H9 (cell line): ENCODE measurements around the gene CALR. TPM values are rescaled to one million over a fixed set of nuclear protein-coding genes. Genes with fewer than 3 reads are reported as not detected.

ENCODE experiments used
- DNase-seq: peaks from one replicate; pipeline ENCODE4 v3.0.0-alpha.2; 2017
- H2AFZ ChIP-seq: one replicate; pipeline ENCODE4 v1.6.1; 2013; ENCODE audit warnings: mild to moderate bottlenecking, low read length, control low read depth, moderate library complexity
- H2AK5ac ChIP-seq: 2 replicates; pipeline ENCODE4 v1.6.1; 2013; ENCODE audit warnings: low read length, control low read depth, mixed read lengths; ENCODE audit not compliant: insufficient read length
- H2BK120ac ChIP-seq: one replicate; pipeline ENCODE4 v1.6.1; 2013; ENCODE audit warnings: low read depth, mild to moderate bottlenecking, low read length, control low read depth, inconsistent platforms; ENCODE audit not compliant: poor library complexity, severe bottlenecking
- H2BK12ac ChIP-seq: 2 replicates; pipeline ENCODE4 v1.6.1; 2013; ENCODE audit warnings: low read length, control low read depth, mixed read lengths, low read depth; ENCODE audit not compliant: insufficient read length
- H2BK15ac ChIP-seq: 2 replicates; pipeline ENCODE4 v1.6.1; 2013; ENCODE audit warnings: low read depth, low read length, control low read depth
- H2BK20ac ChIP-seq: one replicate; pipeline ENCODE4 v1.6.1; 2013; ENCODE audit warnings: low read depth, mild to moderate bottlenecking, low read length, control low read depth, inconsistent platforms; ENCODE audit not compliant: poor library complexity, severe bottlenecking
- H2BK5ac ChIP-seq: 2 replicates; pipeline ENCODE4 v1.6.1; 2013; ENCODE audit warnings: low read length, control low read depth, mixed read lengths; ENCODE audit not compliant: insufficient read length
- H3K14ac ChIP-seq: 2 replicates; pipeline ENCODE4 v1.6.1; 2013; ENCODE audit warnings: low read length, control low read depth; ENCODE audit not compliant: insufficient read depth
- H3K18ac ChIP-seq: 2 replicates; pipeline ENCODE4 v1.6.1; 2013; ENCODE audit warnings: low read depth, mild to moderate bottlenecking, mixed read lengths, low read length, control low read depth; ENCODE audit not compliant: insufficient read length
- H3K23ac ChIP-seq: 2 replicates; pipeline ENCODE4 v1.6.1; 2013; ENCODE audit warnings: low read length, control low read depth, mixed read lengths, low read depth; ENCODE audit not compliant: insufficient read length
- H3K23me2 ChIP-seq: 2 replicates; pipeline ENCODE4 v1.6.1; 2013; ENCODE audit warnings: low read depth, mild to moderate bottlenecking, mixed read lengths, low read length, control low read depth; ENCODE audit not compliant: insufficient read length, poor library complexity, severe bottlenecking
- H3K27ac ChIP-seq: 2 replicates; pipeline ENCODE4 v1.5.1; 2013; ENCODE audit warnings: low read length, control low read depth, mixed read lengths, low read depth; ENCODE audit not compliant: insufficient read length
- H3K27me3 ChIP-seq: 2 replicates; pipeline ENCODE4 v1.6.1; 2013; ENCODE audit warnings: low read length, control low read depth, inconsistent platforms; ENCODE audit not compliant: insufficient read depth
- H3K4ac ChIP-seq: 2 replicates; pipeline ENCODE4 v1.6.1; 2013; ENCODE audit warnings: low read depth, mild to moderate bottlenecking, control low read depth, inconsistent platforms, low read length, moderate library complexity
- H3K4me1 ChIP-seq: 2 replicates; pipeline ENCODE4 v1.6.1; 2013; ENCODE audit warnings: low read length, control low read depth, inconsistent platforms; ENCODE audit not compliant: insufficient read depth
- H3K4me2 ChIP-seq: 2 replicates; pipeline ENCODE4 v1.6.1; 2013; ENCODE audit warnings: low read length, control low read depth, mixed read lengths; ENCODE audit not compliant: insufficient read length, insufficient read depth
- H3K56ac ChIP-seq: 2 replicates; pipeline ENCODE4 v1.6.1; 2013; ENCODE audit warnings: low read depth, mild to moderate bottlenecking, mixed read lengths, low read length, control low read depth; ENCODE audit not compliant: insufficient read length
- H3K79me1 ChIP-seq: 2 replicates; pipeline ENCODE4 v1.6.1; 2013; ENCODE audit warnings: low read depth, mild to moderate bottlenecking, moderate library complexity, low read length, control low read depth, inconsistent platforms; ENCODE audit not compliant: insufficient read depth, poor library complexity, severe bottlenecking
- H3K79me2 ChIP-seq: 2 replicates; pipeline ENCODE4 v1.6.1; 2013; ENCODE audit warnings: low read length, control low read depth, inconsistent platforms; ENCODE audit not compliant: insufficient read depth
- H3K9ac ChIP-seq: 2 replicates; pipeline ENCODE4 v1.6.1; 2013; ENCODE audit warnings: low read length, control low read depth, mixed read lengths; ENCODE audit not compliant: insufficient read length; ENCODE audit errors: extremely low read depth
- H3K9me3 ChIP-seq: one replicate; pipeline ENCODE4 v1.6.1; 2013; ENCODE audit warnings: low read depth, low read length, inconsistent platforms; ENCODE audit not compliant: control insufficient read depth
- H3T11ph ChIP-seq: one replicate; pipeline ENCODE4 v1.6.1; 2013; ENCODE audit warnings: mild to moderate bottlenecking, low read length, control low read depth, inconsistent platforms
- H4K20me1 ChIP-seq: one replicate; pipeline ENCODE4 v1.6.1; 2013; ENCODE audit not compliant: control insufficient read depth, insufficient read length, insufficient read depth
- H4K5ac ChIP-seq: 2 replicates; pipeline ENCODE4 v1.6.1; 2013; ENCODE audit warnings: low read depth, mild to moderate bottlenecking, mixed read lengths, low read length, control low read depth; ENCODE audit not compliant: insufficient read length
- H4K8ac ChIP-seq: replicated peaks from 2 replicates; pipeline ENCODE4 v1.6.1; 2013; ENCODE audit warnings: low read length, control low read depth, mixed read lengths, low read depth; ENCODE audit not compliant: insufficient read length
- H4K91ac ChIP-seq: 2 replicates; pipeline ENCODE4 v1.6.1; 2013; ENCODE audit warnings: low read depth, mild to moderate bottlenecking, moderate library complexity, mixed read lengths, low read length, control low read depth; ENCODE audit not compliant: insufficient read length
- H3K27ac Mint-ChIP-seq, 3 experiments: 2 replicates in 2 of 3; 3 replicates in 1 of 3; pipeline ENCODE4 v1.8.0; 2020 to 2021; ENCODE audit warnings: mixed read lengths in 3 of 3, mild to moderate bottlenecking in 1 of 3, moderate library complexity in 1 of 3
- H3K27me3 Mint-ChIP-seq: 2 replicates; pipeline ENCODE4 v1.8.0; 2021; ENCODE audit warnings: low read depth, mild to moderate bottlenecking, moderate library complexity, mixed read lengths
- H3K36me3 Mint-ChIP-seq, 3 experiments: 2 replicates in 2 of 3; 3 replicates in 1 of 3; pipeline ENCODE4 v1.8.0; 2020 to 2021; ENCODE audit warnings: low read depth in 3 of 3, mixed read lengths in 3 of 3; ENCODE audit not compliant: insufficient read depth in 1 of 3
- H3K4me1 Mint-ChIP-seq, 2 experiments: 2 replicates each; pipeline ENCODE4 v1.8.0; 2020; ENCODE audit warnings: mixed read lengths in 2 of 2
- H3K4me3 Mint-ChIP-seq, 2 experiments: 2 replicates in 1 of 2; 3 replicates in 1 of 2; pipeline ENCODE4 v1.8.0; 2020 to 2021; ENCODE audit warnings: mild to moderate bottlenecking in 2 of 2, mixed read lengths in 2 of 2, moderate library complexity in 1 of 2
- H3K9me3 Mint-ChIP-seq, 2 experiments: 2 replicates in 1 of 2; 3 replicates in 1 of 2; pipeline ENCODE4 v1.8.0; 2020; ENCODE audit warnings: mild to moderate bottlenecking in 2 of 2, mixed read lengths in 2 of 2, moderate library complexity in 1 of 2
- WGBS: extraction: QIAGEN DNeasy Blood & Tissue Kit; methylation state at CpG from one replicate; pipeline ENCODE4 v1.1.7; 2013; ENCODE audit warnings: missing lambda C conversion rate, low lambda C conversion rate, mixed read lengths; ENCODE audit not compliant: insufficient read length; ENCODE audit errors: extremely low coverage; 5-methylcytosine and 5-hydroxymethylcytosine counted together
- total RNA-seq: library from RNA; stranded (reverse); gene quantifications from 2 replicates; pipeline ENCODE4 v1.2.1, GENCODE V29; 2021
- TF ChIP-seq, protein P1 (sequence below): fragments of 200-600 bp; sonication (generic); conservative IDR thresholded peaks from 3 replicates; pipeline ENCODE4 v1.8.0; 2021; ENCODE audit warnings: antibody characterized with exemption, mild to moderate bottlenecking

CALR gene
- total RNA-seq, 1 experiment from 2014 or later: 887 TPM

DNA sequence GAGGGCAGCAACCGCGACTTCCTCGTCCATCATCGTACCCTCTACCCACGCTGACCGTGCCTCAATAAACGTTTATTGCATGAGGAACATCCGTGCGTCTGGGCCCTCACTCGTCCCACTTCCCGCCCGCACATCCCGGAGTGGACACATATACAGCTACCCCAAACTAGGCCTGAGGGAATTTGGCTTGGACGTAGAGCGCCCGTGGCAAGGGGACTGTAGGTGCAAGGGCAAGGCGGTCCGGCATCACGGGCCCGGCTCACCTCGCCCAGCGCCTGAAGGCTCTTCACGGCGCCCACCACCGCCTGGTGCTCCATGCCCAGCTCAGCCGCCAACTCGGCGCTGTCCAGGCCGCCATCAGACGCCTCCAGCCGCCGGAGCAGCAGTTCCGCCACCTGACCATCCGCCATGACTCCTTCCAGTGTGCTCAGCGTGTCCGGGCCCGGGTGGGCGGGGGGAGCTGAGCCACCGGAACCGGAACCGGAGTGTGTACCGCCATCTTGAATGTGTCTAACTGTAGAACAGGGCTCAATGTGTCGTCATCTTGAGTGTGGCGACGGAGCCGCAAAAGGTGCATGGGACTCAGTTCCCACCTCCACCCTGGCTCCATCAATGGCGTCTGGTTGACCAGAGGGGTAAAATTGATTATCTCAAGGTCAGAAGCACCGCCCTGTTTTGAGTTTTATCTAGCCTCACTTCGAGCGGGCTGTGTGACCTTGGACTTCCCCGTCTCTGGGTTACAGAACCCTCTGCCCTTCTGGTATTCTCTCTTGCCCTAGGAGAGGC, 4.9 kb upstream of the CALR start, which contains the start of gene FARSA:
Gene FARSA, minus strand, starts transcription at position 425 of the 786 bp plus-strand sequence. Its CDS starts 15 bp downstream, at position 410.
- no peaks in the 10 kb centered on the region for H3K9me3 ChIP-seq
- Mint-ChIP-seq H3K27ac (peak within 1 kb of the TSS; percentile 83 to 92 (median 90)), H3K4me1 (peaks cover 17 to 29% of the 10 kb centered on the region in 2 experiments), H3K36me3 (peaks cover 18 to 33% (median 27%) of the 10 kb centered on the region in 3 experiments), H3K9me3 (no peaks in the 10 kb centered on the region), H3K27me3 (no peaks in the 10 kb centered on the region), H3K4me3 (peak within 1 kb of the TSS; percentile 99)
- no peak within 1 kb of the TSS for H4K5ac ChIP-seq
- H3K27me3 ChIP-seq: no peaks in the 10 kb centered on the region
- H2BK15ac ChIP-seq: no peak within 1 kb of the TSS
- no peak within 1 kb of the TSS for H2BK120ac ChIP-seq
- H3K4ac ChIP-seq: no peak within 1 kb of the TSS
- peak; percentile 93 for DNase-seq
- H3K14ac ChIP-seq: peak within 1 kb of the TSS; percentile 79; the same call in 1 of the 2 replicates
- H3K18ac ChIP-seq: peak within 1 kb of the TSS; percentile 78
- no peak within 1 kb of the TSS for H2BK5ac ChIP-seq
- H2AK5ac ChIP-seq: no peak within 1 kb of the TSS
- H3K4me1 ChIP-seq: no peaks in the 10 kb centered on the region; the same call in 1 of the 2 replicates
- peaks cover 6% of the 10 kb centered on the region for H3K79me1 ChIP-seq
- no peak within 1 kb of the TSS for H4K91ac ChIP-seq
- no peak within 1 kb of the TSS for H3K27ac ChIP-seq
- no peak within 1 kb of the TSS for H3T11ph ChIP-seq
- no peak within 1 kb of the TSS for H3K56ac ChIP-seq
- peaks cover 9% of the 10 kb centered on the region; the same call in 1 of the 2 replicates for H3K79me2 ChIP-seq
- H2BK20ac ChIP-seq: no peak within 1 kb of the TSS
- H2BK12ac ChIP-seq: no peak within 1 kb of the TSS
- H2AFZ ChIP-seq: no peak within 1 kb of the TSS
- no CpG with 5 or more reads among the region's 51 CpGs for WGBS
- peak within 1 kb of the TSS; percentile 95 for H3K4me2 ChIP-seq
- no peaks in the 10 kb centered on the region for H4K20me1 ChIP-seq
- peak within 1 kb of the TSS; percentile 87 for H3K9ac ChIP-seq
- TF ChIP-seq, protein P1, sequence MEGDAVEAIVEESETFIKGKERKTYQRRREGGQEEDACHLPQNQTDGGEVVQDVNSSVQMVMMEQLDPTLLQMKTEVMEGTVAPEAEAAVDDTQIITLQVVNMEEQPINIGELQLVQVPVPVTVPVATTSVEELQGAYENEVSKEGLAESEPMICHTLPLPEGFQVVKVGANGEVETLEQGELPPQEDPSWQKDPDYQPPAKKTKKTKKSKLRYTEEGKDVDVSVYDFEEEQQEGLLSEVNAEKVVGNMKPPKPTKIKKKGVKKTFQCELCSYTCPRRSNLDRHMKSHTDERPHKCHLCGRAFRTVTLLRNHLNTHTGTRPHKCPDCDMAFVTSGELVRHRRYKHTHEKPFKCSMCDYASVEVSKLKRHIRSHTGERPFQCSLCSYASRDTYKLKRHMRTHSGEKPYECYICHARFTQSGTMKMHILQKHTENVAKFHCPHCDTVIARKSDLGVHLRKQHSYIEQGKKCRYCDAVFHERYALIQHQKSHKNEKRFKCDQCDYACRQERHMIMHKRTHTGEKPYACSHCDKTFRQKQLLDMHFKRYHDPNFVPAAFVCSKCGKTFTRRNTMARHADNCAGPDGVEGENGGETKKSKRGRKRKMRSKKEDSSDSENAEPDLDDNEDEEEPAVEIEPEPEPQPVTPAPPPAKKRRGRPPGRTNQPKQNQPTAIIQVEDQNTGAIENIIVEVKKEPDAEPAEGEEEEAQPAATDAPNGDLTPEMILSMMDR: no peak
- no peak within 1 kb of the TSS for H3K23ac ChIP-seq
- H4K8ac ChIP-seq: no peak within 1 kb of the TSS
- H3K23me2 ChIP-seq: peaks cover 7% of the 10 kb centered on the region
